Parathyroid adenoma (tissue), 2 donors: ENCODE measurements around the gene MOB3C.
"Not testable (repeated sequence)": the region's sequence is repeated elsewhere in the genome, so short reads cannot be mapped to it uniquely, and the experiment has no call there.

ENCODE experiments used
- H2AFZ ChIP-seq: fragments of 300-600 bp; sonication (generic); one replicate; pipeline ENCODE4 v1.7.0; 2017; ENCODE audit warnings: antibody characterized with exemption, mild to moderate bottlenecking
- H3K27ac ChIP-seq: fragments of 300-600 bp; sonication (generic); one replicate; pipeline ENCODE4 v1.7.0; 2017
- H3K27me3 ChIP-seq: fragments of 300-600 bp; sonication (generic); one replicate; pipeline ENCODE4 v1.7.0; 2017; ENCODE audit warnings: low read length; ENCODE audit not compliant: control insufficient read depth, insufficient read depth
- H3K36me3 ChIP-seq: fragments of 300-600 bp; sonication (generic); one replicate; pipeline ENCODE4 v1.7.0; 2017; ENCODE audit warnings: low read length; ENCODE audit not compliant: control insufficient read depth, insufficient read depth
- H3K4me1 ChIP-seq: fragments of 300-600 bp; sonication (generic); one replicate; pipeline ENCODE4 v1.7.0; 2017; ENCODE audit warnings: control low read depth
- H3K4me2 ChIP-seq: fragments of 300-600 bp; sonication (generic); one replicate; pipeline ENCODE4 v1.7.0; 2017; ENCODE audit warnings: low read length
- H3K4me3 ChIP-seq: fragments of 300-600 bp; sonication (generic); one replicate; pipeline ENCODE4 v1.7.0; 2017; ENCODE audit warnings: low read depth, low read length
- H3K79me2 ChIP-seq: fragments of 300-600 bp; sonication (generic); one replicate; pipeline ENCODE4 v1.7.0; 2017; ENCODE audit warnings: control low read depth
- H3K9ac ChIP-seq: fragments of 300-600 bp; sonication (generic); one replicate; pipeline ENCODE4 v1.7.0; 2017; ENCODE audit warnings: mild to moderate bottlenecking
- H3K9me3 ChIP-seq: fragments of 300-600 bp; sonication (generic); one replicate; pipeline ENCODE4 v1.7.0; 2017; ENCODE audit warnings: low read length; ENCODE audit not compliant: control insufficient read depth
- CTCF ChIP-seq: fragments of 300-600 bp; sonication (generic); IDR thresholded peaks from one replicate; pipeline ENCODE4 v1.7.0; 2017; ENCODE audit warnings: antibody characterized with exemption, mild to moderate bottlenecking
- donor health status: primary hyperparathyroidism.

MOB3C gene

GRCh38 chr1:46616277-46617107 is at the start of gene MOB3C:
Gene MOB3C, minus strand, starts transcription at chr1:46616811. Its CDS starts 3,490 bp downstream, at chr1:46613321.
- peaks cover 4% of the 10 kb centered on the region for H3K4me1 ChIP-seq

GRCh38 chr1:46665983-46666382 is 49.4 kb upstream of the MOB3C start:
- Histone ChIP-seq H3K27me3 (no peaks in the 10 kb centered on the region), H3K36me3 (no peaks in the 10 kb centered on the region), H3K9ac (no peak overlapping the region), H3K4me1 (no peaks in the 10 kb centered on the region), H3K4me2 (no peak overlapping the region), H3K9me3 (no peaks in the 10 kb centered on the region), H3K27ac (no peak overlapping the region), H3K4me3 (no peak overlapping the region), H2AFZ (no peak overlapping the region), H3K79me2 (no peaks in the 10 kb centered on the region)
- TF ChIP-seq CTCF = no peak

More at GRCh38 chr1:46616277-46617107, at the start of gene MOB3C:
- Histone ChIP-seq H3K27ac (peak within 1 kb of the TSS; percentile 87), H3K79me2 (no peaks in the 10 kb centered on the region), H3K9ac (no peak within 1 kb of the TSS), H3K4me3 (peak within 1 kb of the TSS; percentile 71), H2AFZ (peak within 1 kb of the TSS; percentile 80), H3K27me3 (no peaks in the 10 kb centered on the region), H3K36me3 (no peaks in the 10 kb centered on the region), H3K9me3 (no peaks in the 10 kb centered on the region), H3K4me2 (peak within 1 kb of the TSS; percentile 92)
- TF ChIP-seq CTCF = no peak

GRCh38 chr1:46662919-46663318 is 46.3 kb upstream of the MOB3C start:
- H3K36me3 ChIP-seq, H3K79me2 ChIP-seq, H2AFZ ChIP-seq, H3K4me2 ChIP-seq, H3K4me1 ChIP-seq, H3K27ac ChIP-seq, H3K27me3 ChIP-seq, H3K9ac ChIP-seq, H3K4me3 ChIP-seq, H3K9me3 ChIP-seq: not testable (repeated sequence)

GRCh38 chr1:46660116-46660515 is 43.5 kb upstream of the MOB3C start:
- H3K4me1 ChIP-seq, H3K36me3 ChIP-seq, H3K79me2 ChIP-seq, H3K9me3 ChIP-seq, H3K27me3 ChIP-seq, H3K27ac ChIP-seq, H2AFZ ChIP-seq, H3K9ac ChIP-seq, H3K4me2 ChIP-seq, H3K4me3 ChIP-seq: not testable (repeated sequence)

GRCh38 chr1:46659307-46659870 is 42.8 kb upstream of the MOB3C start:
- H3K27me3 ChIP-seq = no peaks in the 10 kb centered on the region
- no peak overlapping the region for H3K9ac ChIP-seq

More at GRCh38 chr1:46659307-46659870, 42.8 kb upstream of the MOB3C start:
- no peaks in the 10 kb centered on the region for H3K4me1 ChIP-seq
- no peak overlapping the region for H3K27ac ChIP-seq
- H3K79me2 ChIP-seq = no peaks in the 10 kb centered on the region
- H2AFZ ChIP-seq = no peak overlapping the region
- H3K9me3 ChIP-seq = no peaks in the 10 kb centered on the region
- H3K36me3 ChIP-seq = no peaks in the 10 kb centered on the region
- no peak overlapping the region for H3K4me3 ChIP-seq
- no peak overlapping the region for H3K4me2 ChIP-seq
- TF ChIP-seq CTCF = no peak
